Calu3 (cell line): ENCODE results near the gene NCK2. TPM values are rescaled to one million over a fixed set of nuclear protein-coding genes. Genes with fewer than 3 reads are reported as not detected.

Source experiments
- BruUV-seq: library from RNA; stranded (reverse); fragments of 400-500 nt; replicated peaks from 2 replicates; lab custom pipeline; 2021; lab: Mats Ljungman, UMichigan
- CTCF ChIA-PET: fragments of 300-600 bp; sonication (Branson Sonifier 250); formaldehyde crosslinking; loops from one replicate; lab custom pipeline; 2022; ENCODE audit warnings: antibody characterized with exemption; lab: Charles Lee
- DNase-seq: peaks from one replicate; pipeline ENCODE4 v3.0.0; 2022
- H3K27ac Mint-ChIP-seq: one replicate; pipeline ENCODE4 v1.8.0; 2022; ENCODE audit warnings: mixed read lengths; ENCODE audit not compliant: unreplicated experiment
- H3K27me3 Mint-ChIP-seq: one replicate; pipeline ENCODE4 v1.8.0; 2022; ENCODE audit warnings: mixed read lengths; ENCODE audit not compliant: unreplicated experiment
- H3K36me3 Mint-ChIP-seq: one replicate; pipeline ENCODE4 v1.8.0; 2022; ENCODE audit warnings: mild to moderate bottlenecking, moderate library complexity, mixed read lengths; ENCODE audit not compliant: insufficient read depth, unreplicated experiment
- H3K4me1 Mint-ChIP-seq: one replicate; pipeline ENCODE4 v1.8.0; 2022; ENCODE audit warnings: mild to moderate bottlenecking, low read depth, mixed read lengths; ENCODE audit not compliant: unreplicated experiment
- H3K4me3 Mint-ChIP-seq: one replicate; pipeline ENCODE4 v1.8.0; 2022; ENCODE audit warnings: mild to moderate bottlenecking, low read depth, moderate library complexity, mixed read lengths; ENCODE audit not compliant: unreplicated experiment
- H3K9me3 Mint-ChIP-seq: one replicate; pipeline ENCODE4 v1.8.0; 2022; ENCODE audit warnings: low read depth, mixed read lengths; ENCODE audit not compliant: unreplicated experiment
- intact Hi-C: fragments of 100-400 bp; cut with micrococcal nuclease; formaldehyde crosslinking; loops from one replicate; pipeline ENCODE4 v1.10.0; 2022; ENCODE audit not compliant: unreplicated experiment
- total RNA-seq: library from RNA; stranded (reverse); gene quantifications from 2 replicates; pipeline ENCODE4 v1.2.3, GENCODE V29; 2022
- TF ChIP-seq, protein P1 (sequence below): fragments of 200-600 bp; IDR thresholded peaks from one replicate; pipeline ENCODE4 v1.8.0; 2022; ENCODE audit warnings: antibody characterized with exemption; ENCODE audit not compliant: unreplicated experiment

The NCK2 gene
- total RNA-seq, 1 experiment from 2014 or later, result 88.6 TPM

DNA sequence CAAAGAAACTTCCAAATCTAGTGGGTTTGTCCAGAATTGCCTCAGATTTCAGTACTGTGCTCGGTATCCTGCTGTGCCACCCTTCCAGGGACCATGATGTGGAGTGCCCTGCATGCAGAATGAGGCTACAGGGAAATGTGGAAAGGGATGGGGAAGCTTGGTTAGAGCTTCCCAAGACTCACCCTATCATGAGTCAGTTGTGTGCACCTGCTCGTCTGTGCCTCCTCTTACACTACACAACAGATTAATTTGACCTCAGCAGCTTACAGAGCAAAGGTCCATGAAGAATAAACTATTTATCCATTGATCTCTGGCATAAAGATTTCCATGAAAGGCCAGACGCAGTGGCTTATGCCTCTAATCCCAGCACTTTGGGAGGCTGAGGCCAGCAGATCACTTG, 21.3 kb upstream of the NCK2 start:
- BruUV-seq, result no TSS peak
- CTCF ChIA-PET, result no interaction called here
- no peaks in the 10 kb centered on the region for H3K4me1 Mint-ChIP-seq
- no peaks in the 10 kb centered on the region for H3K36me3 Mint-ChIP-seq
- no peak overlapping the region for H3K27ac Mint-ChIP-seq
- TF ChIP-seq, protein P1, sequence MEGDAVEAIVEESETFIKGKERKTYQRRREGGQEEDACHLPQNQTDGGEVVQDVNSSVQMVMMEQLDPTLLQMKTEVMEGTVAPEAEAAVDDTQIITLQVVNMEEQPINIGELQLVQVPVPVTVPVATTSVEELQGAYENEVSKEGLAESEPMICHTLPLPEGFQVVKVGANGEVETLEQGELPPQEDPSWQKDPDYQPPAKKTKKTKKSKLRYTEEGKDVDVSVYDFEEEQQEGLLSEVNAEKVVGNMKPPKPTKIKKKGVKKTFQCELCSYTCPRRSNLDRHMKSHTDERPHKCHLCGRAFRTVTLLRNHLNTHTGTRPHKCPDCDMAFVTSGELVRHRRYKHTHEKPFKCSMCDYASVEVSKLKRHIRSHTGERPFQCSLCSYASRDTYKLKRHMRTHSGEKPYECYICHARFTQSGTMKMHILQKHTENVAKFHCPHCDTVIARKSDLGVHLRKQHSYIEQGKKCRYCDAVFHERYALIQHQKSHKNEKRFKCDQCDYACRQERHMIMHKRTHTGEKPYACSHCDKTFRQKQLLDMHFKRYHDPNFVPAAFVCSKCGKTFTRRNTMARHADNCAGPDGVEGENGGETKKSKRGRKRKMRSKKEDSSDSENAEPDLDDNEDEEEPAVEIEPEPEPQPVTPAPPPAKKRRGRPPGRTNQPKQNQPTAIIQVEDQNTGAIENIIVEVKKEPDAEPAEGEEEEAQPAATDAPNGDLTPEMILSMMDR, result no peak
- intact Hi-C loops, result no loop called here
- H3K9me3 Mint-ChIP-seq, result peaks cover 2% of the 10 kb centered on the region
- H3K27me3 Mint-ChIP-seq, result no peaks in the 10 kb centered on the region
- DNase-seq, result no peak
- H3K4me3 Mint-ChIP-seq, result no peak overlapping the region

DNA sequence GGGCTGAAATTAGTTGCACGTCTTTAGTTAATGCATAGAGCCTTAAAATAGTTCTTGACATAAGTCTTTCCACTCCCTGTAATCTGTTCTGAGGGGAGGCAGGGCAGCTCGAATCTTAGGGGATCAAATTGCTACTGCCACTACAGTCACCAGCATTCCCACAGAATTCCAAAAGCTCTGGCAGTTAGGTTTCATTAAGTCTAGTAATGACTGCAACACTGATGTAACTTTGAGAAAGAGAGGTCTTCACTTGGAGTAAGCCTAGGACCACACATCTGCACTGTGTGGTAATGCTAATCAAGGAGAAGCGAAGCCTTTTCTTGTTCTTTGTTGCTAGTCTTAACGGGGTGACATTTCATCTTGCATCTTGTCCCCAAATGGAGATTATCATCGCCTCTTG, 19.3 kb upstream of the NCK2 start:
- H3K4me1 Mint-ChIP-seq, result no peaks in the 10 kb centered on the region
- CTCF ChIA-PET, result no interaction called here
- peaks cover 2% of the 10 kb centered on the region for H3K9me3 Mint-ChIP-seq
- H3K27ac Mint-ChIP-seq, result no peak overlapping the region
- no peak for DNase-seq
- BruUV-seq, result no TSS peak
- H3K36me3 Mint-ChIP-seq, result no peaks in the 10 kb centered on the region
- TF ChIP-seq, protein P1, result no peak
- intact Hi-C loops, result no loop called here
- H3K27me3 Mint-ChIP-seq, result no peaks in the 10 kb centered on the region
- H3K4me3 Mint-ChIP-seq, result no peak overlapping the region

DNA sequence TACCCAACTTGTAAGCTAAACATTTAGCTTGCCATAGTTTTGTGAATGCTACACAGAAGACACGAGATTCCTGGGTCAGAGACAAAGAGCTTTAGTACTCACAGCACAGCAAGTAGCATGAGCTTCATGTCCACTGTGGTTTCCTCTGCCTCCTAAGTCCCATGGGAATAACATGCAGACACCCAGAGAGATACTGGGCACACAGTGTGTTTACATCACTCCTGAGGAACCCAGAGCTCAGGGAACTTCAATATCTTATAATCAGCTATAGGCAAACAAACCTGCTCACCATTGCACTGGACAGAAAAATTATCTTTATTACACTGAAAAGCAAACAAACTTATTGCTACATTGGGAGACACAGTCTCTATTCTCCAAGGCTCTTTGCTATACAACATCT, 14.5 kb upstream of the NCK2 start:
- CTCF ChIA-PET, result interaction anchor here (1.3 kb wide), 1 partner anchor 12 kb away, joined by 4 read pairs; no protein-coding TSS in a partner anchor
- H3K36me3 Mint-ChIP-seq, result no peaks in the 10 kb centered on the region
- no peak overlapping the region for H3K27ac Mint-ChIP-seq
- no peaks in the 10 kb centered on the region for H3K27me3 Mint-ChIP-seq
- H3K4me1 Mint-ChIP-seq, result peaks cover 9% of the 10 kb centered on the region
- TF ChIP-seq, protein P1, result no peak
- no peak overlapping the region for H3K4me3 Mint-ChIP-seq
- intact Hi-C loops, result no loop called here
- peaks cover 2% of the 10 kb centered on the region for H3K9me3 Mint-ChIP-seq
- BruUV-seq, result no TSS peak
- no peak for DNase-seq

DNA sequence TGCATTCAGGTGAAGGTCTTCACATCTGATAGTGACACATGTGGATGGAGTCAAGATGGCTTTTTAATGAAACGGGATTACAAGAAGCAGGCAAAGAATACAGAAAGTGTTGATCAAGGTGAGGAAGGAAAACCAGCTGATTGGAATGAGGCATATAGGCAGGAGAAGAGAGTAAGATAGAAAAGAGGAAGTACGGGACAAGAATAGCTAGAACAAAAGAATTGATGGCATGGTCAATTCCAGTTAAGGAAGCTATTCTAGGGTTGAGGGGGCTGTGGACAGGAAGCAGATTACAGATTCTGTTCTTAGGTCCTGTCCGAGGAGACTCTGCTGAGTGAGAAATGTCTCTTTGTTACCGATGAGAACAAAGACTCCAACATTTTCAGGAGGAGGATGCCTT, 13.2 kb upstream of the NCK2 start:
- BruUV-seq, result no TSS peak
- CTCF ChIA-PET, result no interaction called here
- TF ChIP-seq, protein P1, result no peak
- no peaks in the 10 kb centered on the region for H3K36me3 Mint-ChIP-seq
- intact Hi-C loops, result no loop called here
- H3K27ac Mint-ChIP-seq, result no peak overlapping the region
- no peak overlapping the region for H3K4me3 Mint-ChIP-seq
- peaks cover 2% of the 10 kb centered on the region for H3K9me3 Mint-ChIP-seq
- peaks cover 15% of the 10 kb centered on the region for H3K4me1 Mint-ChIP-seq
- no peaks in the 10 kb centered on the region for H3K27me3 Mint-ChIP-seq
- no peak for DNase-seq
